Sigmoid colon (tissue), 7 donors: ENCODE measurements around the gene ANKRD61. TPM values are rescaled to one million over a fixed set of nuclear protein-coding genes. Genes with fewer than 3 reads are reported as not detected.
A peak's percentile ranks its signal among the peaks of the same experiment; 100 is the strongest.
"Not testable (repeated sequence)": the region's sequence is repeated elsewhere in the genome, so short reads cannot be mapped to it uniquely, and the experiment has no call there.

ENCODE experiments used
- DNase-seq: peaks from one replicate; pipeline ENCODE4 v3.0.0-alpha.2; 2019
- H3K27ac ChIP-seq, 4 donors: fragments of 200-600 bp; sonication (generic); one replicate each; pipeline ENCODE4 v1.5.1; 2016 to 2019; ENCODE audit warnings: mild to moderate bottlenecking in 1 of 4
- H3K27me3 ChIP-seq, 3 donors: fragments of 200-600 bp; sonication (generic); one replicate each; pipeline ENCODE4 v1.5.1; 2019; ENCODE audit warnings: mild to moderate bottlenecking in 1 of 3
- H3K36me3 ChIP-seq, 4 donors: fragments of 200-600 bp; sonication (generic); one replicate each; pipeline ENCODE4 v1.5.1; 2016 to 2019
- H3K4me1 ChIP-seq, 4 donors: fragments of 200-600 bp; sonication (generic); one replicate each; pipeline ENCODE4 v1.5.1; 2017 to 2019
- H3K4me3 ChIP-seq, 4 donors: fragments of 200-600 bp; sonication (generic); one replicate each; pipeline ENCODE4 v1.5.1; 2017 to 2019; ENCODE audit warnings: mild to moderate bottlenecking in 2 of 4, moderate library complexity in 1 of 4
- H3K9me3 ChIP-seq, 4 donors: fragments of 200-600 bp in 3 of 4; sonication (generic) in 3 of 4; one replicate each; pipeline versions ENCODE4 v1.5.1 to v1.6.1; 2013 to 2019
- CTCF ChIP-seq, 4 experiments: fragments of 450-650 bp in 3 of 4; fragments of 200-600 bp in 1 of 4; IDR thresholded peaks; one replicate each; pipeline ENCODE4 v1.5.1; 2016 to 2019; ENCODE audit warnings: antibody characterized with exemption in 4 of 4, mild to moderate bottlenecking in 3 of 4, moderate library complexity in 2 of 4
- EP300 ChIP-seq, 4 donors: sonication (generic); formaldehyde crosslinking; IDR thresholded peaks; one replicate each; pipeline ENCODE4 v1.6.1; 2017; ENCODE audit warnings: antibody characterized with exemption in 4 of 4
- POLR2A ChIP-seq, 2 donors: fragments of 450-650 bp; IDR thresholded peaks; one replicate each; pipeline ENCODE4 v1.6.1; 2016; ENCODE audit warnings: antibody characterized with exemption in 2 of 2, mild to moderate bottlenecking in 2 of 2, moderate library complexity in 2 of 2
- POLR2AphosphoS5 ChIP-seq, 4 donors: sonication (generic); formaldehyde crosslinking; IDR thresholded peaks; one replicate each; pipeline ENCODE4 v1.6.1; 2017; ENCODE audit warnings: antibody characterized with exemption in 4 of 4
- WGBS, 2 donors: extraction: QIAGEN DNeasy Blood & Tissue Kit; methylation state at CpG; one replicate each; pipeline ENCODE4 v1.1.7; 2013; 5-methylcytosine and 5-hydroxymethylcytosine counted together
- intact Hi-C: fragments of 100-400 bp; cut with DNase I; formaldehyde crosslinking; loops from one replicate; pipeline ENCODE4 v1.15.1; 2023
- polyA plus RNA-seq, 3 donors: library from polyadenylated mRNA; stranded (reverse); fragments of 200-250 nt; gene quantifications; one replicate each; pipeline ENCODE4 v1.2.3, GENCODE V29; 2013
- total RNA-seq, 4 donors: library from RNA; depleted of rRNA; stranded (reverse); fragments of >200 nt; gene quantifications; one replicate each; pipeline ENCODE4 v1.1.0, GENCODE V29; 2016
- donor health status: healthy with polysubstance abuse.
- donor health status: Bipolar disorder and iron deficiency.
- donor health status: healthy.

The ANKRD61 gene
- total and polyA plus RNA-seq, 7 donors = not detected

- no peaks in the 10 kb centered on the region for H3K9me3 ChIP-seq
- H3K4me3 ChIP-seq = peak within 1 kb of the TSS; percentile 58 to 84 (median 70)
- no peaks in the 10 kb centered on the region for H3K27me3 ChIP-seq
- 0% methylated on average over 84 of the region's 84 CpGs for WGBS, 2 donors
- peak; percentile 99 for DNase-seq
- intact Hi-C loops = no loop called here
- H3K4me1 ChIP-seq = peaks cover 0 to 42% (median 33%) of the 10 kb centered on the region in 4 donors
- TF ChIP-seq POLR2A (IDR thresholded peaks at IDR 0.05) (peak; percentile 60 to 72), CTCF (IDR thresholded peaks at IDR 0.05) (no peak), POLR2AphosphoS5 (IDR thresholded peaks at IDR 0.05) (peak; percentile 80 to 95 (median 91))
- peaks cover 0 to 15% (median 0%) of the 10 kb centered on the region in 4 donors for H3K36me3 ChIP-seq
- peak within 1 kb of the TSS; percentile 91 to 96 (median 93) for H3K27ac ChIP-seq
These were observed 22.2 kb upstream of the ANKRD61 start, which contains the start of the genes AIMP2 and PMS2 for GRCh38 chr7:6008668-6009611. Gene AIMP2, plus strand, starts transcription at chr7:6009272. Its CDS starts 92 bp downstream, at chr7:6009364. Gene PMS2, minus strand, starts transcription at chr7:6009049. Its CDS starts 30 bp downstream, at chr7:6009019.

DNA sequence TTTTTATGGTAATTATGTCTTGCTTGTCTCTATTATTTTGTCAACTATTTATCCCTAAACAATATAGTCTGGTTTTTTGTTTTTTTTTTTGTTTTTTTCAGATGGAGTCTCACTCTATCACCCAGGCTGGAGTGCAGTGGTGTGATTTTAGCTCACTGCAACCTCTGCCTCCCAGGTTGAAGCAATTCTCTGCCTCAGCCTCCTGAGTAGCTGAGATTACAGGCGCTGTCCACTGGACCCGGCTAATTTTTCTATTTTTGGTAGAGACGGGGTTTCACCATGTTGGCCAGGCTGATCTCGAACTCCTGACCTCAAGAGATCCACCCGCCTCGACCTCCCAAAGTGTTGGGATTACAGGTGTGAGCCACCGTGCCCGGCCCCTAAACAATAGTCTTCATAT is 20.8 kb upstream of the ANKRD61 start:
- peak overlapping the region in 3 of 4 donors; percentile 91 to 96 (median 91) for H3K27ac ChIP-seq
- H3K27me3 ChIP-seq, H3K9me3 ChIP-seq, H3K4me3 ChIP-seq, H3K36me3 ChIP-seq, intact Hi-C loops, DNase-seq: not testable (repeated sequence)
- WGBS, 2 donors = 80 to 94% methylated on average over 8 of the region's 8 CpGs
- H3K4me1 ChIP-seq = peaks cover 0 to 53% (median 37%) of the 10 kb centered on the region in 4 donors

- H3K9me3 ChIP-seq = no peaks in the 10 kb centered on the region
- DNase-seq = no peak
- H3K27ac ChIP-seq = peak overlapping the region in 2 of 4 donors; percentile 91 to 96
- TF ChIP-seq EP300 (IDR thresholded peaks at IDR 0.05) = no peak
- no peak for TF ChIP-seq POLR2A (IDR thresholded peaks at IDR 0.05)
- no peak for TF ChIP-seq POLR2AphosphoS5 (IDR thresholded peaks at IDR 0.05)
- no peak for TF ChIP-seq CTCF (IDR thresholded peaks at IDR 0.05)
- H3K36me3 ChIP-seq = peaks cover 0 to 4% (median 3%) of the 10 kb centered on the region in 4 donors
- H3K27me3 ChIP-seq = no peaks in the 10 kb centered on the region
- H3K4me1 ChIP-seq = peaks cover 0 to 65% (median 47%) of the 10 kb centered on the region in 4 donors
- H3K4me3 ChIP-seq = no peak overlapping the region
- 82 to 89% methylated on average over 2 of the region's 2 CpGs for WGBS, 2 donors
- intact Hi-C loops = no loop called here
These were observed 19.6 kb upstream of the ANKRD61 start for GRCh38 chr7:6011541-6011940.

- Histone ChIP-seq H3K27me3 (no peaks in the 10 kb centered on the region), H3K36me3 (peaks cover under 1 to 14% (median 7%) of the 10 kb centered on the region in 4 donors), H3K4me1 (peaks cover 0 to 69% (median 48%) of the 10 kb centered on the region in 4 donors), H3K4me3 (no peak overlapping the region), H3K9me3 (no peaks in the 10 kb centered on the region), H3K27ac (peak overlapping the region in 3 of 4 donors; percentile 36 to 96 (median 91))
- WGBS, 2 donors = 23 to 70% methylated on average over 14 of the region's 14 CpGs
- DNase-seq = no peak
- intact Hi-C loops = no loop called here
- TF ChIP-seq POLR2AphosphoS5 (IDR thresholded peaks at IDR 0.05) (peak in 2 of 4 donors; percentile 14 to 58), CTCF (IDR thresholded peaks at IDR 0.05) (no peak), EP300 (IDR thresholded peaks at IDR 0.05) (no peak), POLR2A (IDR thresholded peaks at IDR 0.05) (no peak)
These were observed 18.6 kb upstream of the ANKRD61 start for GRCh38 chr7:6012355-6013104.
